RWPE2 (cell line): Measurements from ENCODE around the gene TRIM47.

Experiments used
- ATAC-seq: fragments of 200-7000 bp; cut with Tn5 transposase; 3 replicates; pipeline ENCODE4 v1.9.1; 2021; ENCODE audit warnings: low read depth
- DNase-seq: peaks from one replicate; pipeline ENCODE4 v3.0.0-alpha.2; 2020; ENCODE audit warnings: low spot score
- H3K27ac ChIP-seq: fragments of 450-650 bp; 2 replicates; pipeline ENCODE4 v1.5.1; 2017; ENCODE audit warnings: mild to moderate bottlenecking; ENCODE audit not compliant: poor library complexity, severe bottlenecking
- H3K27me3 ChIP-seq: fragments of 250-450 bp; sonication (Bioruptor Pico); 2 replicates; pipeline ENCODE4 v1.5.1; 2021; ENCODE audit warnings: mild to moderate bottlenecking, moderate library complexity; ENCODE audit not compliant: insufficient read depth, poor library complexity, severe bottlenecking
- H3K36me3 ChIP-seq: fragments of 250-450 bp; sonication (Bioruptor Pico); 2 replicates; pipeline ENCODE4 v1.5.1; 2020; ENCODE audit warnings: low read depth, mild to moderate bottlenecking, moderate library complexity
- H3K4me1 ChIP-seq: fragments of 250-450 bp; sonication (Bioruptor Pico); 2 replicates; pipeline ENCODE4 v1.5.1; 2021; ENCODE audit warnings: mild to moderate bottlenecking, moderate library complexity; ENCODE audit not compliant: insufficient read depth, poor library complexity, severe bottlenecking
- H3K4me3 ChIP-seq: fragments of 250-450 bp; sonication (Bioruptor Pico); 2 replicates; pipeline ENCODE4 v1.5.1; 2021; ENCODE audit warnings: mild to moderate bottlenecking, moderate library complexity; ENCODE audit not compliant: severe bottlenecking
- H3K9me3 ChIP-seq: fragments of 250-450 bp; sonication (Bioruptor Pico); 2 replicates; pipeline ENCODE4 v1.5.1; 2021; ENCODE audit warnings: mild to moderate bottlenecking, moderate library complexity; ENCODE audit not compliant: severe bottlenecking
- TF ChIP-seq, protein P1 (sequence below): fragments of 450-650 bp; IDR thresholded peaks from one replicate; pipeline ENCODE4 v1.5.1; 2017; ENCODE audit warnings: mild to moderate bottlenecking, moderate library complexity; ENCODE audit not compliant: poor library complexity, severe bottlenecking

The TRIM47 gene

DNA sequence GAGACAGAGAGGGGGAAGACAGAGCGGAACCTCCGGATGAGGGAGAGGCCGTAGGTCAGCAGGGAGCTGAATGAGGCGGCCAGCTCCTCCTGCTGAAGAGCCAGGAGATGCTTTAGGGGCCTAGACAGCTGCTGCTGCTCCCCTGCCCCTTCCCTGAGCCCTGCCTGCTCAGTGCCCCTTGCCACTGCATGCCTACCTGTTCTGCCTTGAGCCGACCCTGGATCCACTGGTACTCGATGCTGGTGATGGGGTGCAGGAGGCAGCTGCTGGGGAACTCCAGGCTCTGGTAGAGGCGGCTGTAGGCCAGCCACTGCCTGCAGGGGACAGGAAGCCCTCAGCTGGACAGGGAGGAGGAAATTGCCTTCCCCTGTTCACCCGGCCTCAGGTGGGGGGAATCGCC, 41.8 kb downstream of the TRIM47 start:
- no peak for ATAC-seq
- Histone ChIP-seq H3K27me3 (no peaks in the 10 kb centered on the region), H3K4me3 (no peak overlapping the region), H3K36me3 (no peaks in the 10 kb centered on the region), H3K27ac (no peak overlapping the region), H3K9me3 (no peaks in the 10 kb centered on the region), H3K4me1 (peaks cover 10% of the 10 kb centered on the region)
- TF ChIP-seq, protein P1, sequence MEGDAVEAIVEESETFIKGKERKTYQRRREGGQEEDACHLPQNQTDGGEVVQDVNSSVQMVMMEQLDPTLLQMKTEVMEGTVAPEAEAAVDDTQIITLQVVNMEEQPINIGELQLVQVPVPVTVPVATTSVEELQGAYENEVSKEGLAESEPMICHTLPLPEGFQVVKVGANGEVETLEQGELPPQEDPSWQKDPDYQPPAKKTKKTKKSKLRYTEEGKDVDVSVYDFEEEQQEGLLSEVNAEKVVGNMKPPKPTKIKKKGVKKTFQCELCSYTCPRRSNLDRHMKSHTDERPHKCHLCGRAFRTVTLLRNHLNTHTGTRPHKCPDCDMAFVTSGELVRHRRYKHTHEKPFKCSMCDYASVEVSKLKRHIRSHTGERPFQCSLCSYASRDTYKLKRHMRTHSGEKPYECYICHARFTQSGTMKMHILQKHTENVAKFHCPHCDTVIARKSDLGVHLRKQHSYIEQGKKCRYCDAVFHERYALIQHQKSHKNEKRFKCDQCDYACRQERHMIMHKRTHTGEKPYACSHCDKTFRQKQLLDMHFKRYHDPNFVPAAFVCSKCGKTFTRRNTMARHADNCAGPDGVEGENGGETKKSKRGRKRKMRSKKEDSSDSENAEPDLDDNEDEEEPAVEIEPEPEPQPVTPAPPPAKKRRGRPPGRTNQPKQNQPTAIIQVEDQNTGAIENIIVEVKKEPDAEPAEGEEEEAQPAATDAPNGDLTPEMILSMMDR = no peak
- no peak for DNase-seq

DNA sequence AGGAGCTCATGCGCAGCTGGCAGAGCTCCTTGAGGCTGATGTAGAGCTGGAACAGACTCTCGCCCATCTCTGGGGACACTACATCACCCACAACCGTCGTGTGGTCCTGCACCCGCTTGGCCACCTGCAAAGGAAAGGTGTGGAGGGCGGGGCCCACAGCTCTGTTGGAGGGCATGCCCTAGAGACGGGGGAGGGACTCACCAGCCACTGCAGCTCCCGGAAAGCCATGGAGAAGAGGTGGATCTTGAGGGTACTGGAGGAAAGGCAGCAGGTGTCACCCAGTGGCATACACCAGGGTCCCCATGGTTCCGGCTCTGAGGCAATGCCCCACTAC, 42.8 kb downstream of the TRIM47 start:
- Histone ChIP-seq H3K36me3 (no peaks in the 10 kb centered on the region), H3K27me3 (no peaks in the 10 kb centered on the region), H3K27ac (no peak overlapping the region), H3K4me1 (peaks cover 10% of the 10 kb centered on the region), H3K9me3 (no peaks in the 10 kb centered on the region), H3K4me3 (no peak overlapping the region)
- no peak for DNase-seq
- TF ChIP-seq, protein P1 = no peak
- ATAC-seq = no peak

- no peak for ATAC-seq
- no peak for DNase-seq
- H3K4me1 ChIP-seq = peaks cover 10% of the 10 kb centered on the region
These were observed 43.3 kb downstream of the TRIM47 start for GRCh38 chr17:75834928-75835653.

DNA sequence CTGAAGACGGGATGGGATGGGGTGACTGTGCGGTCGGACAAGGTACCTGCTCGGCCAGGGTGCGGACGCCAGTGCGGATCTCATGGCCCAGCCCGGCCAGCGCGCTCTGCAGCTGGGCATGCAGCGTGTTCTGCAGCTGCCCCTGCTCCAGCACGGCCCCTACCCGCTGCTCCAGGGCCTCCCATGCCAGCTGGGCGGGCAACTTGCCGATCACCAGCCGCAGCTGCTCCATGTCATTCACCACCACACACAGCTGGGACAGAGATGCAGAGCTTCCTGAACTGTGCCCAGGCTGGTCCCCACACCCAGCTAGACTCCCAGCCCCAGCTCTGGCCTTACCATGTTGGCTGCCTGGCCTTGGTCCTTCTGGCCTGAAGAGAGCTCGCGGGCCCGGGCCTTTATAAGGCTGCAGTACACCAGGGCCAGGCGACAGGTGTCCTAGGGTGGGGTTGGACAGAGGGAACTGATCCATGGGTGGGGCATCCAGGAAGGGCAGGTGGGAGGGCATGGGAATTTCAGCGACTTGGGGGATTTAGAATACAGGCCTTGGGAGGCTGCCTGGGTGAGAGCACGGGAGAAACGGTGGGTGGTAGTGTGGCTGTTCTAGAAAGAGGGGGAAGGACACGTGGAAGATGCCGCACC, 44.0 kb downstream of the TRIM47 start:
- ATAC-seq (no peak), DNase-seq (no peak)
- Histone ChIP-seq H3K4me3 (no peak overlapping the region), H3K27me3 (no peaks in the 10 kb centered on the region), H3K36me3 (no peaks in the 10 kb centered on the region), H3K9me3 (no peaks in the 10 kb centered on the region), H3K4me1 (peaks cover 10% of the 10 kb centered on the region), H3K27ac (no peak overlapping the region)
- TF ChIP-seq, protein P1 = no peak

More at GRCh38 chr17:75834928-75835653, 43.3 kb downstream of the TRIM47 start:
- Histone ChIP-seq H3K36me3 (no peaks in the 10 kb centered on the region), H3K9me3 (no peaks in the 10 kb centered on the region), H3K27me3 (no peaks in the 10 kb centered on the region), H3K4me3 (no peak overlapping the region), H3K27ac (no peak overlapping the region)
- TF ChIP-seq, protein P1 = no peak
